D341Med (cell line): Measurements from ENCODE around the gene CYP46A1.
"Not testable (repeated sequence)": the region's sequence is repeated elsewhere in the genome, so short reads cannot be mapped to it uniquely, and the experiment has no call there.

Source experiments
- DNase-seq: peaks from one replicate; pipeline ENCODE4 v3.0.0; 2012; ENCODE audit warnings: low spot score

The CYP46A1 gene

GRCh38 chr14:99657645-99658155 is 26.4 kb upstream of the CYP46A1 start:
- no peak for DNase-seq

GRCh38 chr14:99658218-99658845 is 25.8 kb upstream of the CYP46A1 start:
- no peak for DNase-seq

- DNase-seq = no peak
These were observed 24.8 kb upstream of the CYP46A1 start for GRCh38 chr14:99659333-99659741.

GRCh38 chr14:99660006-99660566 is 24.0 kb upstream of the CYP46A1 start:
- no peak for DNase-seq

- DNase-seq = no peak
These were observed 23.3 kb upstream of the CYP46A1 start for GRCh38 chr14:99660794-99661193.

- not testable (repeated sequence) for DNase-seq
These were observed 22.9 kb upstream of the CYP46A1 start for GRCh38 chr14:99661206-99661605.

GRCh38 chr14:99662846-99663245 is 21.3 kb upstream of the CYP46A1 start:
- no peak for DNase-seq

- DNase-seq = no peak
These were observed 20.6 kb upstream of the CYP46A1 start for GRCh38 chr14:99663386-99664057.

- no peak for DNase-seq
These were observed 19.8 kb upstream of the CYP46A1 start for GRCh38 chr14:99664058-99664936.

GRCh38 chr14:99664937-99665273 is 19.2 kb upstream of the CYP46A1 start:
- no peak for DNase-seq

GRCh38 chr14:99666533-99666932 is 17.6 kb upstream of the CYP46A1 start:
- no peak for DNase-seq

GRCh38 chr14:99667045-99667444 is 17.1 kb upstream of the CYP46A1 start:
- no peak for DNase-seq

GRCh38 chr14:99667821-99668220 is 16.3 kb upstream of the CYP46A1 start:
- DNase-seq = no peak

GRCh38 chr14:99668307-99669295 is 15.5 kb upstream of the CYP46A1 start:
- DNase-seq = no peak

GRCh38 chr14:99670361-99671234 is 13.5 kb upstream of the CYP46A1 start:
- DNase-seq = no peak

- no peak for DNase-seq
These were observed 12.6 kb upstream of the CYP46A1 start for GRCh38 chr14:99671235-99672224.

GRCh38 chr14:99672506-99673304 is 11.4 kb upstream of the CYP46A1 start:
- no peak for DNase-seq
